Trophoblast cell (in vitro differentiated cells and primary cell): ENCODE measurements around the gene PRG3.

Experiments
- DNase-seq, 2 donors: peaks; one replicate each; pipeline ENCODE4 v3.0.0-alpha.2; 2016
- H2AFZ ChIP-seq: 2 replicates; pipeline ENCODE4 v1.6.1; 2013; ENCODE audit warnings: low read length, moderate library complexity, mild to moderate bottlenecking; ENCODE audit not compliant: insufficient read depth, poor library complexity
- H2AK5ac ChIP-seq: 2 replicates; pipeline ENCODE4 v1.6.1; 2013; ENCODE audit warnings: mild to moderate bottlenecking, low read length
- H2BK120ac ChIP-seq: 2 replicates; pipeline ENCODE4 v1.6.1; 2013; ENCODE audit warnings: low read length, mild to moderate bottlenecking, moderate library complexity; ENCODE audit not compliant: insufficient read depth, poor library complexity
- H2BK12ac ChIP-seq: 2 replicates; pipeline ENCODE4 v1.6.1; 2013; ENCODE audit warnings: mild to moderate bottlenecking, low read length, moderate library complexity
- H2BK5ac ChIP-seq: 2 replicates; pipeline ENCODE4 v1.6.1; 2013; ENCODE audit warnings: low read length, low read depth, moderate library complexity, mild to moderate bottlenecking; ENCODE audit not compliant: poor library complexity
- H3K14ac ChIP-seq: 2 replicates; pipeline ENCODE4 v1.6.1; 2013; ENCODE audit warnings: mild to moderate bottlenecking, low read length
- H3K18ac ChIP-seq: 2 replicates; pipeline ENCODE4 v1.6.1; 2013; ENCODE audit warnings: mild to moderate bottlenecking, low read length
- H3K23ac ChIP-seq: 2 replicates; pipeline ENCODE4 v1.6.1; 2013; ENCODE audit warnings: low read length
- H3K27ac ChIP-seq: 2 replicates; pipeline ENCODE4 v1.5.1; 2013; ENCODE audit warnings: low read depth, mild to moderate bottlenecking, inconsistent platforms, low read length, moderate library complexity
- H3K27me3 ChIP-seq: 2 replicates; pipeline ENCODE4 v1.6.1; 2013; ENCODE audit warnings: inconsistent platforms, mild to moderate bottlenecking, low read length, moderate library complexity; ENCODE audit not compliant: insufficient read depth
- H3K36me3 ChIP-seq, 2 experiments: 1 replicate in 1 of 2; 2 replicates in 1 of 2; pipeline ENCODE4 v1.6.1; 2013; ENCODE audit warnings: low read length in 2 of 2, mild to moderate bottlenecking in 2 of 2, moderate library complexity in 1 of 2; ENCODE audit not compliant: insufficient read depth in 2 of 2, control insufficient read depth in 1 of 2
- H3K4ac ChIP-seq: 2 replicates; pipeline ENCODE4 v1.6.1; 2013; ENCODE audit warnings: low read depth, mild to moderate bottlenecking, low read length, moderate library complexity
- H3K4me1 ChIP-seq, 2 experiments: 1 replicate in 1 of 2; 2 replicates in 1 of 2; pipeline ENCODE4 v1.6.1; 2013; ENCODE audit warnings: low read length in 2 of 2, mild to moderate bottlenecking in 2 of 2, moderate library complexity in 1 of 2; ENCODE audit not compliant: insufficient read depth in 2 of 2, control insufficient read depth in 1 of 2
- H3K4me2 ChIP-seq: 2 replicates; pipeline ENCODE4 v1.6.1; 2013; ENCODE audit warnings: inconsistent platforms, mild to moderate bottlenecking, low read length, moderate library complexity
- H3K4me3 ChIP-seq: 2 replicates; pipeline ENCODE4 v1.5.1; 2013; ENCODE audit warnings: mild to moderate bottlenecking, low read depth, low read length, inconsistent platforms
- H3K79me1 ChIP-seq: one replicate; pipeline ENCODE4 v1.6.1; 2013; ENCODE audit warnings: low read length
- H3K79me2 ChIP-seq: 2 replicates; pipeline ENCODE4 v1.6.1; 2013; ENCODE audit warnings: low read length, mild to moderate bottlenecking; ENCODE audit not compliant: control insufficient read depth, insufficient read depth, poor library complexity
- H3K9ac ChIP-seq: 2 replicates; pipeline ENCODE4 v1.6.1; 2013; ENCODE audit warnings: mild to moderate bottlenecking, low read length
- H3K9me3 ChIP-seq: 2 replicates; pipeline ENCODE4 v1.6.1; 2013; ENCODE audit warnings: low read depth, mild to moderate bottlenecking, control low read depth, inconsistent platforms, low read length; ENCODE audit not compliant: insufficient read depth
- H4K12ac ChIP-seq: 2 replicates; pipeline ENCODE4 v1.6.1; 2013; ENCODE audit warnings: low read depth, mild to moderate bottlenecking, low read length, moderate library complexity
- H4K8ac ChIP-seq: 2 replicates; pipeline ENCODE4 v1.6.1; 2013; ENCODE audit warnings: low read depth, mild to moderate bottlenecking, low read length, moderate library complexity
- H4K91ac ChIP-seq: one replicate; pipeline ENCODE4 v1.6.1; 2013; ENCODE audit warnings: low read depth, mild to moderate bottlenecking, low read length, moderate library complexity
- WGBS: extraction: QIAGEN DNeasy Blood & Tissue Kit; methylation state at CpG from one replicate; pipeline ENCODE4 v1.1.7; 2013; ENCODE audit warnings: missing lambda C conversion rate; ENCODE audit not compliant: insufficient read length, insufficient coverage; ENCODE audit errors: extremely low coverage; 5-methylcytosine and 5-hydroxymethylcytosine counted together

The PRG3 gene

GRCh38 chr11:57368106-57368844, 12.7 kb downstream of the PRG3 start:
- H2AK5ac ChIP-seq: no peak overlapping the region
- DNase-seq: no peak
- H3K9ac ChIP-seq: no peak overlapping the region
- no peak overlapping the region for H4K91ac ChIP-seq
- no peak overlapping the region for H3K4me3 ChIP-seq
- H2BK12ac ChIP-seq: no peak overlapping the region
- no peak overlapping the region for H3K14ac ChIP-seq
- H3K18ac ChIP-seq: no peak overlapping the region
- H2AFZ ChIP-seq: no peak overlapping the region
- H2BK120ac ChIP-seq: no peak overlapping the region
- H3K27ac ChIP-seq: no peak overlapping the region
- H3K79me1 ChIP-seq: no peaks in the 10 kb centered on the region
- no peaks in the 10 kb centered on the region for H3K79me2 ChIP-seq
- no CpG with 5 or more reads among the region's 19 CpGs for WGBS
- no peak overlapping the region for H4K12ac ChIP-seq
- H3K4me2 ChIP-seq: no peak overlapping the region
- no peak overlapping the region for H4K8ac ChIP-seq
- no peak overlapping the region for H3K4ac ChIP-seq
- H2BK5ac ChIP-seq: no peak overlapping the region
- no peaks in the 10 kb centered on the region for H3K4me1 ChIP-seq
- no peaks in the 10 kb centered on the region for H3K9me3 ChIP-seq
- H3K27me3 ChIP-seq: no peaks in the 10 kb centered on the region
- no peak overlapping the region for H3K23ac ChIP-seq
- no peaks in the 10 kb centered on the region for H3K36me3 ChIP-seq

DNA sequence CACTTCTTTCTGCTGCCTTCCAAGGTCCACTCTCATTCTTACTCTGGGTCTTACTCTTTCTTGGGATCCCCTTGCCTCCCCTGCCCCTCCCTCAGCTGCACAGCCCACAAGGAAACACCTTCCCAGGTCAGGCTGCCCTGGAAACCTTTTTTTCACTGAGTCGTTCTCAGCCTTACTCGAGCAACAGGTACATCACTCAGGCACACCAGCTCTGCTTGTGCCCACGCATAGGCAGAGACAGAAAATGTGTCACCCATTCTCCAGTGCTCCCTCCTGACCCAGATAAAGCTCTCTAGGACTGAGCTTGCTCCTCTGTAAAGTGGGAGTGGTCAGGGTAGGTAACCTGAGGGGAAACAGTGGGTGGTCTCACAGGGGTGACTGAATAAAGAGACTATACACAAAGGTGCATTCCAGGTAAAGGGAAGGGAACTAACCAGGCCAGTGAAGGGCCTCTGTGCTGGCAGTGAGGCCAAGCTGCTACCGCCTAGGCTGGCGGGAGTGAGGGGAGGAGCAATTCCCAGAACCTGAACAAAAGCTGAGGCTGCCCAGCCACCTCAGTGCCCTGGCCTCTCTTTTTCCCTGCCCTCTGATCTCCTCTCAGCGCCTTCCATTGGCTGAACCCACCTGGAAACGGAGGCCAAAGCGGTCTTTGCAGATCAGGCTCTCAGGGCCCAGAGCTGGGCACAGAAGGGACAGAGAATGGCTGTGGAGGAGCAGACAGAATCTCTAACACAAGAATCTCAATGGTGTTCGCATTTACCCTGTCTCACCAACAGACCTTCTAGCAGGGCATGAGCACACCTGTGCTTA, 15.9 kb downstream of the PRG3 start:
- Histone ChIP-seq H4K8ac (no peak overlapping the region), H3K23ac (no peak overlapping the region), H3K79me2 (no peaks in the 10 kb centered on the region), H3K4me3 (no peak overlapping the region), H3K9ac (no peak overlapping the region), H3K9me3 (no peaks in the 10 kb centered on the region), H2BK120ac (no peak overlapping the region), H3K79me1 (no peaks in the 10 kb centered on the region), H4K12ac (no peak overlapping the region), H3K27ac (no peak overlapping the region), H4K91ac (no peak overlapping the region), H3K4ac (no peak overlapping the region), H2BK12ac (no peak overlapping the region), H3K4me1 (no peaks in the 10 kb centered on the region), H3K4me2 (no peak overlapping the region), H3K27me3 (no peaks in the 10 kb centered on the region), H2AFZ (no peak overlapping the region), H3K36me3 (no peaks in the 10 kb centered on the region), H2BK5ac (no peak overlapping the region), H3K18ac (no peak overlapping the region), H3K14ac (no peak overlapping the region), H2AK5ac (no peak overlapping the region)
- no CpG with 5 or more reads among the region's 9 CpGs for WGBS
- no peak for DNase-seq

- no peaks in the 10 kb centered on the region for H3K9me3 ChIP-seq
- H3K4me3 ChIP-seq: no peak overlapping the region
- H3K27ac ChIP-seq: no peak overlapping the region
- no peak overlapping the region for H4K8ac ChIP-seq
- H3K79me2 ChIP-seq: no peaks in the 10 kb centered on the region
- no peak overlapping the region for H2BK12ac ChIP-seq
- no peaks in the 10 kb centered on the region for H3K79me1 ChIP-seq
- no peak overlapping the region for H2AK5ac ChIP-seq
- H2BK120ac ChIP-seq: no peak overlapping the region
- H3K4ac ChIP-seq: no peak overlapping the region
- no peak overlapping the region for H3K18ac ChIP-seq
- no peaks in the 10 kb centered on the region for H3K4me1 ChIP-seq
- H3K23ac ChIP-seq: no peak overlapping the region
- no peaks in the 10 kb centered on the region for H3K36me3 ChIP-seq
- H4K12ac ChIP-seq: no peak overlapping the region
- no peaks in the 10 kb centered on the region for H3K27me3 ChIP-seq
- no peak overlapping the region for H2AFZ ChIP-seq
- no peak overlapping the region for H3K4me2 ChIP-seq
- no peak overlapping the region for H3K9ac ChIP-seq
- H4K91ac ChIP-seq: no peak overlapping the region
- no CpG with 5 or more reads among the region's 7 CpGs for WGBS
- no peak for DNase-seq
- no peak overlapping the region for H2BK5ac ChIP-seq
- H3K14ac ChIP-seq: no peak overlapping the region
These were observed 17.5 kb downstream of the PRG3 start for GRCh38 chr11:57363131-57364080.

- no peaks in the 10 kb centered on the region for H3K27me3 ChIP-seq
- no peaks in the 10 kb centered on the region for H3K79me2 ChIP-seq
- no peak overlapping the region for H3K18ac ChIP-seq
- H4K91ac ChIP-seq: no peak overlapping the region
- H3K9ac ChIP-seq: no peak overlapping the region
- peak overlapping the region; percentile 21 for H3K23ac ChIP-seq
- H4K8ac ChIP-seq: no peak overlapping the region
- H4K12ac ChIP-seq: no peak overlapping the region
- H3K27ac ChIP-seq: no peak overlapping the region
- no CpG with 5 or more reads among the region's 3 CpGs for WGBS
- H3K36me3 ChIP-seq: no peaks in the 10 kb centered on the region
- DNase-seq: no peak
- no peak overlapping the region for H2BK5ac ChIP-seq
- no peaks in the 10 kb centered on the region for H3K79me1 ChIP-seq
- no peak overlapping the region for H3K4me2 ChIP-seq
- H3K4me3 ChIP-seq: no peak overlapping the region
- H3K9me3 ChIP-seq: no peaks in the 10 kb centered on the region
- H3K4me1 ChIP-seq: no peaks in the 10 kb centered on the region
- H3K14ac ChIP-seq: no peak overlapping the region
- H2AFZ ChIP-seq: no peak overlapping the region
- H3K4ac ChIP-seq: no peak overlapping the region
- no peak overlapping the region for H2BK120ac ChIP-seq
- H2BK12ac ChIP-seq: no peak overlapping the region
- no peak overlapping the region for H2AK5ac ChIP-seq
These were observed 19.0 kb downstream of the PRG3 start for GRCh38 chr11:57361926-57362325.
